LoVo (cell line): Measurements from ENCODE around the gene GRM8.

Source experiments
- DNase-seq: peaks from one replicate; pipeline ENCODE4 v3.0.0-alpha.2; 2016; ENCODE audit warnings: low spot score

GRM8 gene

DNA sequence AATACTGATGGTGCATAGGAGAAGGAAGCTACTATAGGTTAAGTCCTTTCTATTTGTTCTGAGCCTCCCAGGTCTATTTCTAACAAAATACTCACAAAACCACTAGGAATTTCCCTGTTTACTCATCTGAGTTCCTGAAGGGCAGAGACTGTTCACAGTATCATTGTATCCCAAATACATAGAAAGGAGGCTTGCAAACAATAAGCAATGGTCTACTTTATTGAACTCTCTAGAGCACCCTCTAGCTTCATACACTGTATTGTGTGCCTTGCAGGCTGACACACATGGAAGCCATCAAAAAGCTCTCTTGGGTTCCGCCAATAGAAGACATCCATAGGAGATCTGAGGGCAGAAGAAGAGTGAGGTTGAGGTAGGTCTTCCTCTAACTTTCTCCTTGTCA lies 826.1 kb downstream of the GRM8 start:
- DNase-seq: no peak

DNA sequence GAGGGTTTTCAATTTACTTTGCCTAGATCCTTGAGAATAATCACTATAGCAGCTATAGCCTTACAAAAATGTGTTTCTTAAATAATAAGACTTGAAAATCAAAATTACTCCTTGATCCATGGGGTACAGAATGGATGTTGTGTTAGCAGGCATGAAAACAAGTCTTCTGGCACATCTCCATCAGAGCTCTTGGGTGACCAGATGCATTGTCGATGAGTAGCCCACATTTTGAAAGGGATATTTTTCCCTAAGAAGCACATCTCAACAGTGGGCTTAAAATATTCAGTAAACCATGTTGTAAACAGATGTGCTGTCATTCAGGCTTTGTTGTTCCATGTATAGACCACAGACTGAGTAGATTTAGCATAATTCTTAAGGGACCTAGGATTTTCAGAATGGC lies 827.8 kb downstream of the GRM8 start:
- DNase-seq: no peak

DNA sequence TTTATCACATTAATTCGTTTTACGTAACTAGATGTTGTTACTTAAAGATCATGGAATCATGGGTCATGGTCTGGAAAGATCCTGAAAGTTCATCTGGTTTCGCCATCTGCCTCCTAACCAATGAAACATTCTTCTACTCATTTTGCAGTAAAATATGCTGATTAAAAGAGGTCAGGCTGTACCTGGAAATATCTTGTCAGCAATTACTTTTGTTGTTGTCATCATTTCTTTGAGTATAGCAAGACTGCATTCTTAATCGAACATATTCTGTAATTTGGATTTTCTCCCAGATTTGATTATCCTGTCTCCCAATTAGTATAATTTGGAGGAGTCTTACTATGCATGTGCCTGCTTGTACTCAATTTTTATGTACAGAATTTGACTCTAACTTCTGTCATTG lies 833.7 kb downstream of the GRM8 start:
- DNase-seq: no peak

DNA sequence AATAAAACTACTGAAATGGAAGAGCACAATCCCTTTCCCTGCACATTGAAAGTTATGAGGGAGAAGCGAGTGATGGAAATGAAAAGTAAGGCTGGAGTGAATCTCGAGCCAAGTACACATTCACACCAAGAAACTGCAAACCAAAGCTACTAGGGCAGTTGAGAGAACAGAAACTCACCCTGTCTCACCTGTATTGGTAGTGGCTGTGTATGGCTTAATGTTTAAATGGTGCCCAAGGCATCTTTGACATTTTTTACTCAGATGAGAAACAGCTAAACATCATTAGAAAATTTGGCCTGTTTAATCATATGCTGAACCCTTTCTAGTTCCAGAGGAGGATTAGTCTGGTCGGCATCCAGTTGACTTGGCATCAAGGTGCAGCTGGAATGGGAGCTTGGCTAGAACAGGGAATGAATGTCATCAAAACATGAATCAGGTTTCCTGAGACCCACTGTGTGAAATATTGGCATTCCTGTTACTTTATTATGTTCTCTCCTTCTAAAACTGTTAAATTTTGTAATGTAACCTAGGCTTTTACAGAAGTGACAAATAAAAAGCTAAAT lies 840.8 kb downstream of the GRM8 start:
- DNase-seq: no peak

DNA sequence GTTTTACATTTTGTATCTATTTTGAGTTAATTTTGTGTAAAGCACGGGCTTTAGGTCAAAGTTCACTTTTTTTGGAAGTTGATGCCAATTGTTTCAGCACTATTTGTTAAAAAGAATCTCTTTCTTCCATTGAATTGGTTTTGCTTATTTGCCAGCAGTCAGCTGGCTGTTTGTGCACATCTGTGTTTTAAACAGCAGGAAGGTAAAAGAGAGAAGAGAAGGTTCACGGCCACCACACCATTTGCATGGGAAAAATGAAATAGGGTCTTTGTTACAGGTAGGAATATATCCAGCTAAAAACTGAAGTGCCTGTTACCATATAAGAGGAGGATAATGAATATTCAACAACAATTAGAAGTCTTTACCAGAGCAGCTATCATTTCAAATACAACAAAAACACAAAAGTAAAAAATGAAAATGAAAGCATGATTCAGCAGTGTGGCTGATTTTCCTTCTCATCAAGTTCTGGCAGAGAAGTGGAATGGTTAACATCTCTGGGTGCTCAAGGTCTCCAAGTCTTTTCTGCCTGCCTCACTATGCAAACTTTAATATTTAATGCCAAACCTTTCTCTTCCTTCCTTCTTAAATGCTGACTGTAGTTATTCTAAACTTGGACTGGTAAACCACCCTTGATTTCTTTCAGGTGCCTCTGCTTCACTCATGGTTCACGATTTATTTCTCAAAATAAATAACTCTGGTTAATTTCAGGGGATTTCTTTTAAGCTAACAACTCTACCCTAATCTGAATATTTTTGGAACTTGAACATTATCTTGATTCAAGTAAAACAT lies 841.5 kb downstream of the GRM8 start:
- DNase-seq: no peak

DNA sequence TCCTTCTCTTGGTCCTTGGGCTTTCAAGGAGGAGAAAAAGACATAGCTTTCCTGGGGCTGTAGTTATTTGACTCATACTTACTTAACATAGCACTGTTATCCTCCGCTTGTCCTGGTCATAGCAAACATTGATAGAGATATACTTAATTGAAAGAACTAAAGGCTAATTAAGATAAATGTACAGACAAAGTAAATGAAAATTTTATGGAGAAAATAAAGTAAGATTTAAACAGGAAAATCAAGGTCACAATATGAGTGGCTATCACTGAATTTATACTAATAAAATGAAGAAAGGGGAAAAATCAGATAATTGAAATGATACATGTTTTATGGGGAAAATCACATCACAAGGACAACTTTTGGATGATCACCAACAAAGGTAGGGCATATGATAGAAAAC lies 849.7 kb downstream of the GRM8 start:
- DNase-seq: no peak

DNA sequence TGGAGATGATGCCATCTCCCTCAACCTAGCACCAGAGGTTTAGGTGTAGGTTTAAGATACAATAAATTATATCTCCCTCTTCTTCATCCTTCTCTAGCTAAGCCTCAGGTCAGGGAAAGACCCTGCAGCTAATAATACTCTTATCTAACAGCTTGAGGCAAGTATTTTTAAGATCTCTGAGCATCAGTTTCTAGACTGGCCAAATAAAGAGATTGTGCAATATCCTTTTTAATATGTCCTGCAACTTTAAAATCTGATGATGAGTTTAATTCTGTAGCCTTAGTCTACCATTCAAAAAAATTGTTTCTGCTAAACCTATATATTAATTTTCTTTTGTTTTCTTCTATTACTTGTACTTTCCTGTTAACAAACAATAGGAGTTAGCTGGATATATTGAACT lies 850.8 kb downstream of the GRM8 start:
- DNase-seq: no peak

DNA sequence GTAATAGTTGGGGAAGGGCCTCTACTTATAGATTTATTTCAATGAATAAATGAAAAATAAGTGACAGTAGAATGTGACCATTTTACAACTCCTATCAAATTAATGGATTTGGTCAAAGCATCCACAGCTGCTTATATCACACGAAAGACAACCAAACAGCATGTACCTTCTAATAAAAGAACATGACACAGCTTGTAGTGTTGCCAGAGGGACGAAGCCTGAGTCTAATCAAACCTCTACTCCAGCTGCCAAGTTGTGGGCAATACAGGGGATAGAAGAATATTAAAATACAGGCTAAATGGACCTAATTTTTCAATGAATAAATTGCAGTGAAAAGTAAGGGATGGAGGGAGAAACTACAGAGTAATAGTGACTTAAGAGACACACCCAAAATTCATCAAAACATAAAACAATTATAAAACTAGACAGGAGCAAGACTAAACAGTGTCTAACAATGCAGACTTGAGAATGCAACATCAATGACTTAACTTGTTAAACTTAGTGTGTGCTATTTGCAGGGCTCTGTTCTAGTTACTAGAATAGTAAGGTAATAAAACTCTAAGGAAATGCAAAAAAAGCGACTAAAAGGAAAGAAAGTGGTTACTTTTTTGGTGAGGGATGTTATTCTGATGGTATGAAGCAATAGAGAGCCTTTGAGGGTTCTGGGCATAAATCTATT lies 853.8 kb downstream of the GRM8 start:
- no peak for DNase-seq

DNA sequence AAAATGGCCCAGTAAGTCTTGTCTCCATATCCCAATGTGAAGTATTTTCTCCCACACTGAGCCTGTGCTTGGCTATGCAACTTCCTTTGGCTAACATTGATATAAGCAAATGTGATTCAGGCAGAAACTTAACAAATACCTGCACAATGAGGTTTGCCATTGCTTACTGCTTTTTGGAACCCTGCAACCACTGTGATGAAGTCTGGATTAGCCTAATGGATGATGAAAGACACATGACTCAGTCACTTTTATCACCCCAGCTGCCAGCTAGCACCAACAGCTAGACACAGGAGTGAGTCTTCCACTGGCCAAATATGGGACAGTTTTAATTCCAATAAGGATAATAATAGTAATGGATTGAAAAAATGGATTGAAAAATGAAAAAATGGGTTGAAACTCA lies 854.5 kb downstream of the GRM8 start:
- DNase-seq: no peak

DNA sequence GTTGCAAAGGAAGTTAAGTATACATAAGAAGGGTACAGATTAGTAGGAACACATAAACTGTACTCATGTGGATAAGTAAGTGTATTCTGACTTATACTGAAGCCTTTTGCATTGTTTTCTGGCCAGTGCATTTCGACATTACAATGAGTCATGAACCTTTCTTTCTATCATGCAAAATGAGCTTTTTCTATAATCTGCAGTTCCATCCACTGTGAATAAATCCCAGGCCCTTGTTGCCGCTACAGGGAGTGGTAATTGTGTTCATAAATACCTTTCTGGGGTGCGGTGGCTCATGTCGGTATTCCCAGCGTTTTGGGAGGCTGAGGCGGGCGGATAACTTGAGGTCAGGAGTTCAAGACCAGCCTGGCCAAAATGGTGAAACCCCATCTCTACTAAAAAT lies 858.3 kb downstream of the GRM8 start:
- DNase-seq: no peak
